PFSK-1 (cell line): ENCODE data around the gene IGFBP5.

ENCODE experiments used
- FOXP2 ChIP-seq: optimal IDR thresholded peaks from 2 replicates; pipeline ENCODE3; 2011; ENCODE audit warnings: borderline replicate concordance, control low read depth, inconsistent platforms; ENCODE audit not compliant: insufficient read depth; ENCODE audit errors: extremely low read length, extremely low read depth
- POLR2AphosphoS5 ChIP-seq: IDR thresholded peaks from 2 replicates; pipeline ENCODE4 v1.6.1; 2012; ENCODE audit warnings: low read depth, mild to moderate bottlenecking, control low read depth, low read length, moderate library complexity
- SIN3A ChIP-seq: IDR thresholded peaks from 2 replicates; pipeline ENCODE4 v1.6.1; 2012; ENCODE audit warnings: mild to moderate bottlenecking, low read length, moderate library complexity, borderline replicate concordance; ENCODE audit not compliant: insufficient read depth
- TAF1 ChIP-seq: IDR thresholded peaks from 2 replicates; pipeline ENCODE4 v1.6.1; 2012; ENCODE audit warnings: low read length, control low read depth, borderline replicate concordance; ENCODE audit not compliant: insufficient read depth
- TF ChIP-seq, protein P1 (sequence below), 2 experiments: IDR thresholded peaks; 2 replicates each; pipeline versions ENCODE4 v1.6.1 to v1.8.0; 2011 to 2012; ENCODE audit warnings: low read depth in 2 of 2, low read length in 2 of 2, control low read depth in 1 of 2, inconsistent platforms in 1 of 2, mild to moderate bottlenecking in 1 of 2, moderate library complexity in 1 of 2; ENCODE audit not compliant: insufficient read depth in 1 of 2

Gene IGFBP5

DNA sequence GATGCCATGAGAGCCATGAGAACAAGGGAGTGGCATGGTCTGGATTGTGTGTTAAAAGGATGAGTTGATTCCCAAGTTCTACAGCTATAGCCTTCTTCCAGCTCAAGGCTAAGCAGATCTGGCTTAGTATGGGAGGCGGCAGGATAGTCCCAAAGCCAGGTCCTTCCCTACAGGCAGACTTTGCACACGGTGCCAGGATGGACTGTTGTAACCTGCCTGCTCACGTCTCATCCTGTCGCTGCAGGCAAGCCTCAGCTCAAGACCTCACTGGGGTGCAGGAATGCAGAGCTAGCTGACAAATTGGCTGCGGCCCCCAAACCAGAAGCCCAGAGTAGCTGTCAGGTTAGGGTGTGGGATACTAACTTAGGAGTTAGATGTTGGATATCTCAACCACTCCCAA lies 28.8 kb upstream of the IGFBP5 start:
- no peak for TF ChIP-seq TAF1
- TF ChIP-seq FOXP2, result no peak
- TF ChIP-seq POLR2AphosphoS5, result no peak
- TF ChIP-seq SIN3A, result no peak
- TF ChIP-seq, protein P1, sequence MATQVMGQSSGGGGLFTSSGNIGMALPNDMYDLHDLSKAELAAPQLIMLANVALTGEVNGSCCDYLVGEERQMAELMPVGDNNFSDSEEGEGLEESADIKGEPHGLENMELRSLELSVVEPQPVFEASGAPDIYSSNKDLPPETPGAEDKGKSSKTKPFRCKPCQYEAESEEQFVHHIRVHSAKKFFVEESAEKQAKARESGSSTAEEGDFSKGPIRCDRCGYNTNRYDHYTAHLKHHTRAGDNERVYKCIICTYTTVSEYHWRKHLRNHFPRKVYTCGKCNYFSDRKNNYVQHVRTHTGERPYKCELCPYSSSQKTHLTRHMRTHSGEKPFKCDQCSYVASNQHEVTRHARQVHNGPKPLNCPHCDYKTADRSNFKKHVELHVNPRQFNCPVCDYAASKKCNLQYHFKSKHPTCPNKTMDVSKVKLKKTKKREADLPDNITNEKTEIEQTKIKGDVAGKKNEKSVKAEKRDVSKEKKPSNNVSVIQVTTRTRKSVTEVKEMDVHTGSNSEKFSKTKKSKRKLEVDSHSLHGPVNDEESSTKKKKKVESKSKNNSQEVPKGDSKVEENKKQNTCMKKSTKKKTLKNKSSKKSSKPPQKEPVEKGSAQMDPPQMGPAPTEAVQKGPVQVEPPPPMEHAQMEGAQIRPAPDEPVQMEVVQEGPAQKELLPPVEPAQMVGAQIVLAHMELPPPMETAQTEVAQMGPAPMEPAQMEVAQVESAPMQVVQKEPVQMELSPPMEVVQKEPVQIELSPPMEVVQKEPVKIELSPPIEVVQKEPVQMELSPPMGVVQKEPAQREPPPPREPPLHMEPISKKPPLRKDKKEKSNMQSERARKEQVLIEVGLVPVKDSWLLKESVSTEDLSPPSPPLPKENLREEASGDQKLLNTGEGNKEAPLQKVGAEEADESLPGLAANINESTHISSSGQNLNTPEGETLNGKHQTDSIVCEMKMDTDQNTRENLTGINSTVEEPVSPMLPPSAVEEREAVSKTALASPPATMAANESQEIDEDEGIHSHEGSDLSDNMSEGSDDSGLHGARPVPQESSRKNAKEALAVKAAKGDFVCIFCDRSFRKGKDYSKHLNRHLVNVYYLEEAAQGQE (IDR thresholded peaks at IDR 0.05; ENCODE audit: insufficient read depth in 1 of 2, low read depth in 2 of 2, low read length in 2 of 2), result no peak

- TF ChIP-seq TAF1 (no peak), SIN3A (no peak), POLR2AphosphoS5 (no peak), FOXP2 (no peak)
- TF ChIP-seq, protein P1 (IDR thresholded peaks at IDR 0.05; ENCODE audit: insufficient read depth in 1 of 2, low read depth in 2 of 2, low read length in 2 of 2), result no peak
These were observed 25.8 kb upstream of the IGFBP5 start for GRCh38 chr2:216721141-216721540.

- TF ChIP-seq FOXP2 (no peak), SIN3A (no peak), TAF1 (no peak), POLR2AphosphoS5 (no peak)
- TF ChIP-seq, protein P1 (IDR thresholded peaks at IDR 0.05; ENCODE audit: insufficient read depth in 1 of 2, low read depth in 2 of 2, low read length in 2 of 2), result no peak
These were observed 25.4 kb upstream of the IGFBP5 start for GRCh38 chr2:216720722-216721121.

GRCh38 chr2:216717907-216718615 lies 22.7 kb upstream of the IGFBP5 start:
- TF ChIP-seq POLR2AphosphoS5 (no peak), FOXP2 (no peak), TAF1 (no peak), SIN3A (no peak)
- TF ChIP-seq, protein P1 (IDR thresholded peaks at IDR 0.05; ENCODE audit: insufficient read depth in 1 of 2, low read depth in 2 of 2, low read length in 2 of 2), result no peak

DNA sequence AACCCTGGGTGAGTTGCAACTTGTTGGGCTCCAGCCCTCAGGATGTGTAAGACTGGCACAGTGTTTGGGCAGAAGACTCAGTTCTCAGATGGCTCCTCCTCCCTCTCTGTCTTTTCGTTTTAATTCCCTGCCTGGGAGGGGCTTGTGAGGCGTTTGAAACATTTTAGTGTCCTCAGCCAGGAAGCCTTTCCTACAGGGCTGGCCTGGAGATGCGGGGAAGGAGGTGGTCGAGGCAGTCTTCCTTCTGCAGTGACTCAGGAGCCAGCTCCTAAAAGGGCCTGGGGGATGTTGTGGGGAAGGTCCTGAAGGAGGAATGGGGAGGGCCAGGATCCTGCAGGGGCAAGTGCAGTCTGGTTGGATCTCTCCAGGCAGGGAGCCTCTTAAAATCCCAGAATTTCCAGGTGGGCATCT lies 22.1 kb upstream of the IGFBP5 start:
- no peak for TF ChIP-seq POLR2AphosphoS5
- TF ChIP-seq, protein P1 (IDR thresholded peaks at IDR 0.05; ENCODE audit: insufficient read depth in 1 of 2, low read depth in 2 of 2, low read length in 2 of 2), result no peak
- no peak for TF ChIP-seq TAF1
- TF ChIP-seq SIN3A, result no peak
- no peak for TF ChIP-seq FOXP2
